ENCODE measurements around the gene RRAS.

Gene RRAS

GRCh38 chr19:49676784-49677230, 36.9 kb upstream of the RRAS start:
- peak; percentile 100 for DNase-seq

- peak; percentile 61 for DNase-seq
Observed at GRCh38 chr19:49676136-49676783, 36.3 kb upstream of the RRAS start.

GRCh38 chr19:49672131-49672919, 32.4 kb upstream of the RRAS start:
- DNase-seq: peak; percentile 71

DNA sequence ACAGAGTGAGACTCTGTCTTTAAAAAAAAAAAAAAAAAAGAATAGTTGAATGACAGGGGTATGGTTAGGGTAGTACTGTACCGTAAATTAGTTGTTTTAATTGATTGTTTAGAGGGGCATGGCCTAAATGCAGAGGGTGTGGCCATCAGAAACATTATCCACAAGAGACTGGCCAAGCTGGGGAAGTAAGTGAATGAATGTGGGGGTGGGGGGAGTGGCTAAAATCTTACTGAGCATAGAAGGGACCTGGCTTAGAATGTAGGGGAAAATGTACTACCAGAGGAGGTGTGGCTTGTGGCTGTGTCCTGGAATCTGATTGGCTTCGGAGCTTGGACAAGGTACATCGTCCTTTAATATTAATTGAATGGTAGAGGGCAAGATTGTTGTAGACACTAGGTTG, 29.6 kb upstream of the RRAS start:
- DNase-seq: no peak

DNA sequence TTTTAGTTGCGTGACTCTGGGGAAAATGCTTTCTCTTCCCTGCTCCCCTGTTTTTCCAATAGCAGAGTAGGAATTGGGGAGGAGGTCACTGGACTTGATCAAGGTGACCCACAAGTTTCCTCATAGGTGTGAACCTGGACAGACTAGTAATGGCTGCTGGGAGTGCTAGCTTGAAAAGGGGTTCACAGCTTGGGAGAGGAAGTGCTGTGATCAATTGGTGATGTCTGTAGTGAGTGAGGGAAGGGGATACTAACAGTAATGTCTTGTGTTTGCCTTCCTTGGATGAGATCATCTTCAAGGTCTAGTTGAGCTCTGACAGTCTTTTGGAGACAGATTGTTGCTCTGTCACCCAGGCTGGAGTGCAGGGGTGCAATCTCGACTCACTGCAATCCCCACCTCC, 27.5 kb upstream of the RRAS start:
- no peak for DNase-seq

- no peak for DNase-seq
Observed at GRCh38 chr19:49666120-49666444, 26.1 kb upstream of the RRAS start.

- DNase-seq: peak; percentile 78
Observed at GRCh38 chr19:49665351-49666119, 25.6 kb upstream of the RRAS start, which contains the start of the genes BCL2L12 and IRF3. TSS of gene BCL2L12 (plus strand) at chr19:49665933. CDS start at chr19:49666693, 760 bp downstream. TSS of gene IRF3 (minus strand) at chr19:49665857. CDS start at chr19:49664838, 1,019 bp downstream.

GRCh38 chr19:49665036-49665350, 25.1 kb upstream of the RRAS start:
- DNase-seq: no peak

DNA sequence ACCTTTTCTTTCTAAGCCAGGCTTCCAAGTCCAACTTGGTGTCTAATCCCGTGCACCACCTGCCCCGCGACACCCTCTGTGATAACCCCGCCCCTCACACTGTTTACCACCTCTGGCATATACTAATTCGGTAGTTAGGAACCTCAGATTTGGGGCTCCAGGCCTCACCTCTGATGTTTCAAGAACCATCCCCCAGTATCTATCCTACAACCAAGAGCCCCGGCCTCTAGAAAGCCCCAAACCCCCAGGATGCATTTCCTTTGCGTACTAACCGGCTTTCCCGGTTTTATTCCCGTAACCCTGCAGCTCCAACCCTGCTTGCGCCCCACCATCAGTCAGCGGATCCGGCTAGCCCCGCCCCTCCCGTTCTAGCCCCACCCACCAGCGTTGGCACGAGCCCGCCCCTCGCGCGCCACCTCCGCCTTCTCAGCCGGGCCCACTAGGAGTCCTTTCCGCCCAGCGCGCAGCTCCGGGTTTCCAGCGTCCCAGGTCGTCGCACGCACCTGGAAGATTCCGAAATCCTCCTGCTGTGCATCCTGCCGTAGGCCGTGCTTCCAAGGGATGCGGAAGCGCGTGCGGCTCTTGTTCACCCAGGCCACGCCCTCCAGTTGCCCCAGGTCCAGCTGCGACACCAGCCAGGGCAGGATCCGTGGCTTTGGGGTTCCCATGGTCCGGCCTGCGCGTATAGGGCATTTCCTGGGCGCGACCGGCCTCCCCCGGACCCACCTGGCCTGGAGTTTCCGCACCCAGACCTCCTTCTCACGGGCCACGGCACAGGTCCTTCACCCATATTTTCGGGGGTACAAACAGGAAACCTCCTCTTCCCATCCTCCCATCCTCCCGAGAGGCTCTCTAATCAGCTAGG, 24.5 kb upstream of the RRAS start:
- peak; percentile 87 for DNase-seq

DNA sequence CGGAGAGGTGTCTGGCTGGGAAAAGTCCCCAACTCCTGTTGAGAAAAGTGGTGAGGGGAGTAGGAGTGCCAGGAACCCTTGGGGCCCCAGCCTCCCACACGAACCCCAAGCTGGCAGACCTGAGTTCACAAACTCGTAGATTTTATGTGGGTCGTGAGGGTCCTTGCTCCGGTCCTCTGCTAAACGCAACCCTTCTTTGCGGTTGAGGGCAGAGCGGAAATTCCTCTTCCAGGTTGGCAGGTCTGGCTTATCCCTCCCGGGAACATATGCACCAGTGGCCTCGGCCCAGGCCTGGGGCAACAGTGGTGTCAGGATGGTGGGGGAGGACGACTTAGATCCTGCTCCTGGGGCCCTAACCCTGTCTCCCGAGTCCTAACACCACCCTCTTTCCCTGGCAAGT, 23.3 kb upstream of the RRAS start:
- DNase-seq: no peak

DNA sequence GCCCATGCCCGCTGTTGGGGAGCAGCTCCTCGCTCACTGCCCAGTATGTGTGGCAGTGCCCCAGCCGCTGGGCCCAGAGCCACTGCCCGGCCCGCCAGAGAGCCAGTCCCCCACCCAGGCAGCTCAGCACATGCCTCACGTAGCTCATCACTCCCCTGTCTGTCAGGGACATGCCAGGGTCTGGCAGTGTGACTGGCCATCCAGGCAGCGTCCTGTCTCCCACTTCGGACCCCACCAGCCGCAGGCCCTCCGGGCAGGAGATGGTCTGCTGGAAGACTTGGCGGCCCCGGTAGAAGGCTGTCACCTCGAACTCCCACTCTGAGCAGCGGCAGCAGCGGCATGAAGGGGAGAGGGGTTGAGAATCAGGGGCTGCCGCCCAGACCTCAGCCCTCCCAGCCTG, 22.1 kb upstream of the RRAS start:
- DNase-seq: no peak

DNA sequence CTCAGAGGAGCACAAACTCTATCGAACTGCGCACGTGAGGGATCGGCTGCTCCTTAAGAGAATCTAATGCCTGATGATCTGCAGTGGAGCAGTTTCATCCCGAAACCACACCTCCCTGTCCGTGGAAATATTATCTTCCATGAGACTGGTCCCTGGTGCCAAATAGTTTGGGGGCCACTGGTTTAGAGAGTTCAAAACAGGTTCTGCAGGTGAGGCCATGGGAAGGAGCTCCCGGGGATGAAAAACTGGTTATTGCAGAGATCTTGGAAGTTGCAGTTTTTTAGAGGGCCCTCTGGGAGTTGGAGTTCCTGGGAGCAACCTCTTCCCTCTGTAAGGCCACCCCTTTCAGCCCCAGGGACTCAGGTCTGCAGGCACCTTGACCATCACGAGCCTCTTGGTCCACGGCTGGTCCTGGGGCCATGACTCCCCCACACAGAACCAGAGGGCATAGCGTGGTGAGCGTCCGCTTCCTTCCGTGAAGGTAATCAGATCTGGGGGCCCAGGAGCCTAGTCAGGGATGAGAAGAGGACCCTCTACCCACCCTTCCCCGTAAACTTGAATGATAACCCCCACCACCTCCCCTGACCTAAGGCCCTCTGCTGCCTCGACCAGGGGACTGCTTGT, 20.5 kb upstream of the RRAS start:
- DNase-seq: no peak

DNA sequence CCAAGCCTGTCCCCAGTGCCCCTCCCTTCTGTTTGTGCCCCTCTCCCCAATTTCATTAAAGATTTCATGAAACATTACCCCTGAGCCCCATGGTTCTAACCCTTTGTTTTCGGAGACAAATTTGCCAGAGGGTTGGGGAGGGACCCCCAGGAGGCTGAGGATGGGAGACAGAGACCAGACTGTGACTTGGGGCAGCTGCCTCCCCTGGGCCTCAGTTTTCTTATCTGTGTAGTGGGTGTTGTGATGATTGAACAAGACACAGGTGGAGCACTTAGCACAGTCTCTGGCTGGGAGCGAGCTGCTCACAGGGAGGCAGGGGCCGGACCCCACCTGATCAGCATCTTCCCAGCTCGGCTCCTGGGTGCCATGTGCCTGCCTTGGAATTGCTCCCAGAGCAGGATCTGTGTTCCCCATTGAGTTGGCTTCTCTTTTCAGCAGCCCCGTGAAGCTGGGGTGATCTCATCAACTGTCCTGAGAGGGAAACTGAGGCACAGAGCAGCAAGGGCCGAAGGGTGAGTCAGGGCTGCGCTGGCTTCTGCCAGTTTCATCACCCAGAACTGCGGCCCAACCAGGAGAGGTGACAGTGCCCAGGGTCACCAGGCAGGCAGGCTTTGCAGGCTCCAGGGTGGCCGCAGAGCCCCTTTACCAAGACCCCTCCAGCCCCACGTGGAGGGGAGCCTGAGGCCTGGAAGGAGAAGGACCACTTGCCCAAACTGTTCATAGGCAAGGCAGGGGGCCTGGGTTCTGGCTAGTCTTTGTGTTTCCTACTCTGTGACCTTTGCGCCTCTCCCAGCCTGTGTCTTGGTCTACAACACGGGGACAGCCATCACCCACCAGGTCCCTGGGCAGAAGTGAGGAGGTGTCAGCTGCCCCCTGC, 18.9 kb upstream of the RRAS start:
- DNase-seq: no peak

DNA sequence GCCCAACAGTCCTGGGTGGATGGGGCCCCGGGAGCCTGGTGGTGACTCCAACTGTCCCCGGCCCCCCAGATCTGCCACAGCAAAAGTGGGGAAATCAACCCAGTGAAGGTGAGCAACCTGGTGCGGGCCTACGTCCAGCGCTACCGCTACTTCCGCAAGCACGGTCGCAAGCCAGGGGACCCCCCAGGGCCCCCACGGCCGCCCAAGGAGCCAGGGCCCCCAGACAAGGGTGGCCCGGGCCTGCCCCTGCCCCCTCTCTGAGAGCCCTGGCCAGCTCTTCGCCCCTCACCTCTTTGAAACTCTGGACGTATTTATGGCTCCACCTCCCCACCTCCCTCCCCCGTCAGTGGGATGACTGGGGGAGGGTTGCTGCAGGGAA, 18.2 kb upstream of the RRAS start:
- DNase-seq: no peak

- no peak for DNase-seq
Observed at GRCh38 chr19:49657493-49658138, 17.7 kb upstream of the RRAS start.

GRCh38 chr19:49656456-49657109, 16.6 kb upstream of the RRAS start:
- no peak for DNase-seq

DNA sequence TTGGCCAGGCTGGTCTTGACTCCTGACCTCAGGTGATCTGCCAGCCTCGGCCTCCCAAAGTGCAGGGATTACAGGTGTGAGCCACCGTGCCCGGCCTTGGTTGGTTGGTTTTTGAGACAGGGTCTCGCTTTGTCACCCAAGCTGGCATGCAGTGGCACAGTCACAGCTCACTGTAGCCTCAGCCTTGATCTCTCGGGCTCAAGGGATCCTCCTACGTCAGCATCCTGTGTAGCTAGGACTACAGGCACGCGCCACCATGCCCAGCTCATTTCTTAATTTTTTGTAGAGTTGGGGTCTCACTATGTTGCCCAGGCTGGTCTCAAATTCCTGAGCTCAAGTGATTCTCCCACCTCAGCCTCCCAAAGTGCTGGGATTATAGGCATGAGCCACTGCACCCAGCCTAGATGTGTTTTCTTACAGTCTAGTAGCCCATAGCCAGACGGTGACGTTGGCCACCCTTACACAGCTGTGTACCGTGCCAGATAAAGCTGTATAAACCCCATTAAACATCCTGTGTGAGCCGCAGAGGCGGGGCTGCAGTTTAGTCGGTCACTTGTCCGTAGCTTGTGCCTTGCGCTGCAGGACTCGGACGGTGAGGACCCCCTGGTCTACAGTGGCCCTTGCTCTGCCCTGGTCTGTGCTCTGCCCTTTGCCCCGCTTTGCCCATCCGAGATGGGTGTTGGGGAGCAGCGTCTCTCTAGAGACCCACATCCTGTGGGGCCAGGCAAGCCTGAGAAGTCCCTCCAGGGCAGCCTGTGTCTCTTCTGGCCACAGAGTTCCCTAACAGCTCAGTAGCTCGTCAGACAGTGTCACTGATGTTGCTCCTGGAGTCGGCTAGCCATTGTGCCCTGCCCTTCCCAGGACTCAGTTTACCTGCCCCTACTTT, 15.9 kb upstream of the RRAS start:
- no peak for DNase-seq

- DNase-seq: no peak
Observed at GRCh38 chr19:49654581-49654980, 14.6 kb upstream of the RRAS start.

DNA sequence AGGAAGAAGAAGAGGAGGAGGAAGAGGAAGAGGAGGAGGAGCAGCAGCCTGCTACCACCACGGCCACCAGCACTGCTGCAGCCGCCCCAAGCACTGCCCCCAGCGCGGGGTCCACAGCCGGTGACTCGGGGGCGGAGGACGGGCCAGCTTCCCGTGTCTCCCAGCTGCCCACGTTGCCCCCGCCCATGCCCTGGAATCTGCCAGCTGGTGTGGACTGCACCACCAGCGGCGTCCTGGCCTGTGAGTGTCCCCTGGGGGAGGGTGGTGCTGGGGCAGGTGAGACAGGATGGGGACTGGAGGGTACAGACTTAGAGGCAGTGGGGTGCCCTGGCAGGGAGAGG, 13.5 kb upstream of the RRAS start:
- DNase-seq: no peak

Measured in DMS79 (cell line).